K562 (cell line): ENCODE data around the gene CD52. TPM values are rescaled to one million over a fixed set of nuclear protein-coding genes. Genes with fewer than 3 reads are reported as not detected.

ENCODE experiments used
- CCAR2 ChIP-seq: fragments of 200-400 bp; formaldehyde crosslinking; IDR thresholded peaks from 2 replicates; pipeline ENCODE4 v1.6.1; 2017; ENCODE audit warnings: mild to moderate bottlenecking, low read depth, low read length
- GABPB2 ChIP-seq: fragments of 250-450 bp; sonication (Bioruptor Pico); conservative IDR thresholded peaks from 2 replicates; pipeline ENCODE4 v1.5.1; 2021; ENCODE audit warnings: mild to moderate bottlenecking
- GTF2E2 ChIP-seq: fragments of 200-800 bp; sonication (Bioruptor generic); IDR thresholded peaks from 2 replicates; pipeline ENCODE4 v1.6.1; 2016; ENCODE audit warnings: missing genetic modification characterization, missing compliant biosample characterization
- HDAC3 ChIP-seq: fragments of 450-650 bp; IDR thresholded peaks from 2 replicates; pipeline ENCODE4 v1.6.1; 2018; ENCODE audit warnings: borderline replicate concordance, mild to moderate bottlenecking, moderate library complexity; ENCODE audit not compliant: partially characterized antibody
- MCM7 ChIP-seq, 2 experiments: fragments of 450-650 bp; IDR thresholded peaks; 2 replicates each; pipeline ENCODE4 v1.6.1; 2016 to 2018
- STAG1 ChIP-seq: sonication (generic); formaldehyde crosslinking; IDR thresholded peaks from 2 replicates; pipeline ENCODE4 v1.5.0; 2020; ENCODE audit warnings: missing genetic modification reagents, borderline replicate concordance
- TBL1XR1 ChIP-seq, 2 experiments: IDR thresholded peaks; 2 replicates each; pipeline ENCODE4 v1.6.1; 2012; ENCODE audit warnings: improper control_type of control experiment in 2 of 2, low read length in 2 of 2, mild to moderate bottlenecking in 1 of 2
- XRCC5 ChIP-seq: fragments of 200-400 bp; formaldehyde crosslinking; IDR thresholded peaks from 2 replicates; pipeline ENCODE4 v1.6.1; 2017; ENCODE audit warnings: low read depth, mild to moderate bottlenecking, low read length
- ZNF165 ChIP-seq: fragments of 250-450 bp; sonication (Bioruptor Pico); IDR thresholded peaks from 2 replicates; pipeline ENCODE4 v1.4.0; 2020; ENCODE audit warnings: borderline replicate concordance
- ZNF24 ChIP-seq: fragments of 450-650 bp; IDR thresholded peaks from 2 replicates; pipeline ENCODE4 v1.6.1; 2016
- ZNF699 ChIP-seq: fragments of 250-450 bp; sonication (Bioruptor Pico); IDR thresholded peaks from 2 replicates; pipeline ENCODE4 v1.8.0; 2021; ENCODE audit warnings: mild to moderate bottlenecking, moderate library complexity; ENCODE audit not compliant: insufficient replicate concordance
- polyA plus RNA-seq, 8 experiments: library from polyadenylated mRNA; depleted of rRNA in 4 of 8; stranded (reverse) in 5 of 8; unstranded in 3 of 8; fragments of >200 nt; fragmentation: Nextera tagmentation in 2 of 8; fragmentation: Illumina TruSeq in 1 of 8; extraction: Ambion mirVana in 2 of 8; extraction: Trizol in 1 of 8; gene quantifications; 2 replicates each; pipeline versions ENCODE4 v1.2.1 to v1.2.3, GENCODE V29; 2011 to 2014; ENCODE audit warnings: inconsistent platforms in 1 of 8, missing spikeins in 1 of 8
- total RNA-seq, 7 experiments: library from RNA; depleted of rRNA in 6 of 7; stranded (reverse); fragments of >200 nt in 6 of 7; fragmentation: Illumina TruSeq in 2 of 7; extraction: Trizol in 2 of 7; gene quantifications; 2 replicates each; pipeline versions ENCODE4 v1.2.1 to v1.2.3, GENCODE V29; 2011 to 2021; ENCODE audit warnings: low replicate concordance in 1 of 7
- TF ChIP-seq, protein P1 (sequence below): sonication (generic); formaldehyde crosslinking; IDR thresholded peaks from 2 replicates; pipeline ENCODE4 v1.5.0; 2020; ENCODE audit warnings: missing genetic modification reagents
- TF ChIP-seq, protein P2 (sequence below): fragments of 250-450 bp; sonication (Bioruptor Pico); IDR thresholded peaks from 2 replicates; pipeline ENCODE4 v1.8.0; 2021; ENCODE audit warnings: moderate library complexity, mild to moderate bottlenecking, inconsistent platforms
- TF ChIP-seq, protein P3 (sequence below), 2 experiments: IDR thresholded peaks in 1 of 2; conservative IDR thresholded peaks in 1 of 2; 2 replicates each; pipeline ENCODE4 v1.6.1; 2016; ENCODE audit warnings: low read depth in 2 of 2, mild to moderate bottlenecking in 1 of 2, missing compliant biosample characterization in 1 of 2, missing genetic modification characterization in 1 of 2, moderate library complexity in 1 of 2
- TF ChIP-seq, protein P4 (sequence below): fragments of 250-450 bp; sonication (Bioruptor Pico); IDR thresholded peaks from 2 replicates; pipeline ENCODE4 v1.4.0; 2020; ENCODE audit warnings: mild to moderate bottlenecking, moderate library complexity
- TF ChIP-seq, protein P5 (sequence below): sonication (generic); formaldehyde crosslinking; IDR thresholded peaks from 2 replicates; pipeline ENCODE4 v1.8.0; 2022; ENCODE audit warnings: mild to moderate bottlenecking, missing genetic modification reagents
- TF ChIP-seq, protein P6 (sequence below): sonication (generic); formaldehyde crosslinking; IDR thresholded peaks from 2 replicates; pipeline ENCODE4 v1.8.0; 2023; ENCODE audit warnings: mild to moderate bottlenecking, missing genetic modification reagents

The CD52 gene
- total and polyA plus RNA-seq, 9 of the 15 experiments (the other 6 are each of a cell fraction or from before 2014, with no cell fraction given) = 34.9 to 488 (median 173) TPM

DNA sequence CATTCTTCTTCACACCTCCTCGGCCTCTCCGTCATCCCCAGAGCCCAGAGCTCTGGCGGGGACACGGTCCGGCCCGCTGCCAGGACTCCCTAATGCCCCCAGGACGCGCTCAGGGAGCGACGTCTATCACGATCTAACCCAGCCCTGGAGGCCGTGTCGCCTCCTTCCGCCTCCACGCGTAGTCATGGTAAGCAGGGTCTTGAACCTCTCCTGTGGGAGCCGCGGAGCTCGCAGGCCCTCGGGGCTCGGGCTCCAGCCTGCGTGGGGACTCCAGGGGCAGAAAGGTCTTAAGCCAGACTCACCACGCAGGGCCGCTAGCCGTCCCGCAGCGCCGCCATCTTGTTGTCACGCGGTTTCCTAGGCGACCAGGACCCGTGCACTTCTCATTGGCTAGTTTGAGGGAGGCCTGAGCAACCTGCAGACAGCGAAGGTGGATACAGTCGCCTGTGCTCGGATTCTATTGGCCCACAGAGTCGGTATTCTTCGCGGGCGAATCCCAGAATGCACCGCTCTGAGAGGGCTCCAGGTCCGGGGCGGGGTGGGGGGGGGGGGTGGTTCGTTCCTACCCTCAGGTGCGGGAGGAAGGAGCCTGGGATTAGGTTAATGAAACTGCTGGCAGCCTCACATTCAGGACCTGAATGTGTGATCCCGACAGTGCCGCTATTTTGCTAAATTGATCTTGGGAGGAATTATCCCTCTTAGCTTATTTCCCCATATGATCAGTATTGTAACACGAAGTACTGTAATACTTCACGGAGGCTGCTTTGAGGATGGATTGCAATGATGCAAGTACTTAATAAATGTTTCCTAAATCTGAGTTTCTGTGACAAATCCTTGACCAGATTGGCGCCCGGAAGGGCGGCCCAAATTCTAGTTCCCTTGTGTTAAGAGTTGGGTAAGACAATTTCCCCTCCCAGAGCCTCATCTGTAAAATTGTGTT is 11.2 kb upstream of the CD52 start, which contains the start of gene UBXN11 (continued):
- TF ChIP-seq, protein P1, sequence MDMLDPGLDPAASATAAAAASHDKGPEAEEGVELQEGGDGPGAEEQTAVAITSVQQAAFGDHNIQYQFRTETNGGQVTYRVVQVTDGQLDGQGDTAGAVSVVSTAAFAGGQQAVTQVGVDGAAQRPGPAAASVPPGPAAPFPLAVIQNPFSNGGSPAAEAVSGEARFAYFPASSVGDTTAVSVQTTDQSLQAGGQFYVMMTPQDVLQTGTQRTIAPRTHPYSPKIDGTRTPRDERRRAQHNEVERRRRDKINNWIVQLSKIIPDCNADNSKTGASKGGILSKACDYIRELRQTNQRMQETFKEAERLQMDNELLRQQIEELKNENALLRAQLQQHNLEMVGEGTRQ = no peak
- TF ChIP-seq HDAC3 (no peak), STAG1 (CRISPR knock-in tag) (no peak), ZNF165 (CRISPR knock-in tag) (no peak), ZNF24 (no peak), XRCC5 (no peak), ZNF699 (no peak), CCAR2 (no peak), GTF2E2 (0 out of 2 replicates have a peak, but pooled peaks have one; percentile 46), GABPB2 (CRISPR knock-in tag) (no peak), MCM7 (IDR thresholded peaks at IDR 0.05) (no peak), TBL1XR1 (IDR thresholded peaks at IDR 0.05; ENCODE audit: low read length in 2 of 2) (peak in 1 of 2 experiments; percentile 24; a peak in 1 of 4 replicates)
- TF ChIP-seq, protein P2, sequence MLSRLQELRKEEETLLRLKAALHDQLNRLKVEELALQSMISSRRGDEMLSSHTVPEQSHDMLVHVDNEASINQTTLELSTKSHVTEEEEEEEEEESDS = no peak
- TF ChIP-seq, protein P3, sequence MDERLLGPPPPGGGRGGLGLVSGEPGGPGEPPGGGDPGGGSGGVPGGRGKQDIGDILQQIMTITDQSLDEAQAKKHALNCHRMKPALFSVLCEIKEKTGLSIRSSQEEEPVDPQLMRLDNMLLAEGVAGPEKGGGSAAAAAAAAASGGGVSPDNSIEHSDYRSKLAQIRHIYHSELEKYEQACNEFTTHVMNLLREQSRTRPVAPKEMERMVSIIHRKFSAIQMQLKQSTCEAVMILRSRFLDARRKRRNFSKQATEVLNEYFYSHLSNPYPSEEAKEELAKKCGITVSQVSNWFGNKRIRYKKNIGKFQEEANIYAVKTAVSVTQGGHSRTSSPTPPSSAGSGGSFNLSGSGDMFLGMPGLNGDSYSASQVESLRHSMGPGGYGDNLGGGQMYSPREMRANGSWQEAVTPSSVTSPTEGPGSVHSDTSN (CRISPR knock-in tag; IDR thresholded peaks at IDR 0.05; ENCODE audit: low read depth) = no peak
- TF ChIP-seq, protein P3 (tag; conservative IDR thresholded peaks at IDR 0.05; ENCODE audit: low read depth) = no peak
- TF ChIP-seq, protein P4, sequence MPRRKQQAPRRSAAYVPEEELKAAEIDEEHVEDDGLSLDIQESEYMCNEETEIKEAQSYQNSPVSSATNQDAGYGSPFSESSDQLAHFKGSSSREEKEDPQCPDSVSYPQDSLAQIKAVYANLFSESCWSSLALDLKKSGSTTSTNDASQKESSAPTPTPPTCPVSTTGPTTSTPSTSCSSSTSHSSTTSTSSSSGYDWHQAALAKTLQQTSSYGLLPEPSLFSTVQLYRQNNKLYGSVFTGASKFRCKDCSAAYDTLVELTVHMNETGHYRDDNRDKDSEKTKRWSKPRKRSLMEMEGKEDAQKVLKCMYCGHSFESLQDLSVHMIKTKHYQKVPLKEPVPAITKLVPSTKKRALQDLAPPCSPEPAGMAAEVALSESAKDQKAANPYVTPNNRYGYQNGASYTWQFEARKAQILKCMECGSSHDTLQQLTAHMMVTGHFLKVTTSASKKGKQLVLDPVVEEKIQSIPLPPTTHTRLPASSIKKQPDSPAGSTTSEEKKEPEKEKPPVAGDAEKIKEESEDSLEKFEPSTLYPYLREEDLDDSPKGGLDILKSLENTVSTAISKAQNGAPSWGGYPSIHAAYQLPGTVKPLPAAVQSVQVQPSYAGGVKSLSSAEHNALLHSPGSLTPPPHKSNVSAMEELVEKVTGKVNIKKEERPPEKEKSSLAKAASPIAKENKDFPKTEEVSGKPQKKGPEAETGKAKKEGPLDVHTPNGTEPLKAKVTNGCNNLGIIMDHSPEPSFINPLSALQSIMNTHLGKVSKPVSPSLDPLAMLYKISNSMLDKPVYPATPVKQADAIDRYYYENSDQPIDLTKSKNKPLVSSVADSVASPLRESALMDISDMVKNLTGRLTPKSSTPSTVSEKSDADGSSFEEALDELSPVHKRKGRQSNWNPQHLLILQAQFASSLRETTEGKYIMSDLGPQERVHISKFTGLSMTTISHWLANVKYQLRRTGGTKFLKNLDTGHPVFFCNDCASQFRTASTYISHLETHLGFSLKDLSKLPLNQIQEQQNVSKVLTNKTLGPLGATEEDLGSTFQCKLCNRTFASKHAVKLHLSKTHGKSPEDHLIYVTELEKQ (CRISPR knock-in tag) = no peak
- TF ChIP-seq, protein P5, sequence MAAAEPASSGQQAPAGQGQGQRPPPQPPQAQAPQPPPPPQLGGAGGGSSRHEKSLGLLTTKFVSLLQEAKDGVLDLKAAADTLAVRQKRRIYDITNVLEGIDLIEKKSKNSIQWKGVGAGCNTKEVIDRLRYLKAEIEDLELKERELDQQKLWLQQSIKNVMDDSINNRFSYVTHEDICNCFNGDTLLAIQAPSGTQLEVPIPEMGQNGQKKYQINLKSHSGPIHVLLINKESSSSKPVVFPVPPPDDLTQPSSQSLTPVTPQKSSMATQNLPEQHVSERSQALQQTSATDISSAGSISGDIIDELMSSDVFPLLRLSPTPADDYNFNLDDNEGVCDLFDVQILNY = no peak; the same call in 1 of the 2 replicates
- TF ChIP-seq, protein P6, sequence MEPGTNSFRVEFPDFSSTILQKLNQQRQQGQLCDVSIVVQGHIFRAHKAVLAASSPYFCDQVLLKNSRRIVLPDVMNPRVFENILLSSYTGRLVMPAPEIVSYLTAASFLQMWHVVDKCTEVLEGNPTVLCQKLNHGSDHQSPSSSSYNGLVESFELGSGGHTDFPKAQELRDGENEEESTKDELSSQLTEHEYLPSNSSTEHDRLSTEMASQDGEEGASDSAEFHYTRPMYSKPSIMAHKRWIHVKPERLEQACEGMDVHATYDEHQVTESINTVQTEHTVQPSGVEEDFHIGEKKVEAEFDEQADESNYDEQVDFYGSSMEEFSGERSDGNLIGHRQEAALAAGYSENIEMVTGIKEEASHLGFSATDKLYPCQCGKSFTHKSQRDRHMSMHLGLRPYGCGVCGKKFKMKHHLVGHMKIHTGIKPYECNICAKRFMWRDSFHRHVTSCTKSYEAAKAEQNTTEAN (CRISPR knock-in tag) = no peak
